ENCODE results near the gene UNC50. TPM values are rescaled to one million over a fixed set of nuclear protein-coding genes. Genes with fewer than 3 reads are reported as not detected.

Gene UNC50
- total RNA-seq, 1 donor from 2014 or later, result 41.8 TPM

Other genes with a start within 250 kb of the UNC50 start
- 25.9 to 33.3 TPM (median 26.1 TPM) in 3 replicates for gene INPP4A, start 163.7 kb upstream of the UNC50 start, total RNA-seq
- 16.7 to 25.9 TPM (median 19.4 TPM) in 3 replicates for gene COA5, start 77 bp upstream of the UNC50 start, total RNA-seq
- gene MGAT4A, start 122.5 kb downstream of the UNC50 start, total RNA-seq, result 1.7 to 2.2 TPM (median 2.1 TPM) in 3 replicates

Measured in chondrocyte (in vitro differentiated cells).